HEK293 (cell line): Measurements from ENCODE around the gene SPEM1.
"Not testable (repeated sequence)": the region's sequence is repeated elsewhere in the genome, so short reads cannot be mapped to it uniquely, and the experiment has no call there.

Source experiments
- CTCF ChIA-PET: fragments of 350-600 bp; formaldehyde crosslinking; extraction: SDS; loops from one replicate; lab custom pipeline; 2021; ENCODE audit warnings: antibody characterized with exemption; lab: Yijun Ruan, JAX
- POLR2A ChIA-PET: fragments of 300-600 bp; formaldehyde crosslinking; extraction: SDS; loops from one replicate; lab custom pipeline; 2020; ENCODE audit warnings: antibody characterized with exemption, inconsistent platforms; lab: Yijun Ruan, JAX
- H3K27ac ChIP-seq: fragments of 200-500 bp; sonication (Bioruptor generic); 2 replicates; pipeline ENCODE4 v1.5.1; 2014; ENCODE audit warnings: low read depth, low read length, control low read depth, inconsistent platforms; ENCODE audit errors: extremely low read depth
- H3K36me3 ChIP-seq, 2 experiments: fragments of 200-500 bp in 1 of 2; sonication (Bioruptor generic) in 1 of 2; 1 replicate in 1 of 2; 2 replicates in 1 of 2; pipeline ENCODE4 v1.5.1; 2014 to 2017; ENCODE audit warnings: inconsistent platforms in 2 of 2, low read length in 2 of 2; ENCODE audit not compliant: control insufficient read depth in 2 of 2, insufficient read depth in 1 of 2
- H3K4me1 ChIP-seq: fragments of 200-500 bp; sonication (Bioruptor generic); 2 replicates; pipeline ENCODE4 v1.5.1; 2014; ENCODE audit warnings: mild to moderate bottlenecking, low read length, inconsistent platforms; ENCODE audit not compliant: control insufficient read depth, insufficient read depth
- H3K4me3 ChIP-seq: 2 replicates; pipeline ENCODE4 v1.5.1; 2011; ENCODE audit warnings: low read depth, mild to moderate bottlenecking, control low read depth, low read length, moderate library complexity
- H3K9me3 ChIP-seq: fragments of 200-500 bp; sonication (Bioruptor generic); 2 replicates; pipeline ENCODE4 v1.5.1; 2014; ENCODE audit warnings: low read depth, low read length, inconsistent platforms; ENCODE audit not compliant: control insufficient read depth, insufficient read depth
- ZNF600 ChIP-seq: fragments of 450-650 bp; formaldehyde crosslinking; IDR thresholded peaks from 2 replicates; pipeline ENCODE4 v1.5.1; 2016; ENCODE audit warnings: missing biosample characterization, missing genetic modification characterization

The SPEM1 gene

DNA sequence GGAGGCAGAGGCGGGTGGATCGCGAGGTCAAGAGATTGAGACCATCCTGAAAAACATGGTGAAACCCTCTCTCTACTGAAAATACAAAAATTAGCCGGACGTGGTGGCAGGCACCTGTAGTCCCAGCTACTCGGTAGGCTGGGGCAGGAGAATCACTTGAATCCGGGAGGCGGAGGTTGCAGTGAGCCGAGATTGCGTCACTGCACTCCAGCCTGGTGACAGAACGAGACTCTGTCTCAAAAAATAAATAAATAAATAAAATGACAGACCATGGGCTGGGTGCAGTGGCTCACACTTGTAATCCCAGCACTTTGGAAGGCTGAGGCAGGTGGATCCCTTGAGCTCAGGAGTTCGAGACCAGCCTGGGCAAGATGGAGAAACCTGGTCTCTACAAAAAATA lies 49.7 kb downstream of the SPEM1 start:
- H3K4me1 ChIP-seq, H3K27ac ChIP-seq, H3K9me3 ChIP-seq, H3K4me3 ChIP-seq: not testable (repeated sequence)
- 0 out of 2 replicates have a peak, but pooled peaks have one; percentile 45 for TF ChIP-seq ZNF600 (tag by site-specific recombination)
- ChIA-PET CTCF (interaction anchor here (0.6 to 1.6 kb wide), 6 partner anchors 8 to 104 kb away, joined by 3 to 7 read pairs (median 4); no protein-coding TSS in a partner anchor), POLR2A (interaction anchor here (1.3 to 1.5 kb wide), 2 partner anchors 10 to 66 kb away, joined by 3 to 10 read pairs; partner anchors contain the start of gene TMEM256)
- peaks cover 0 to 21% of the 10 kb centered on the region in 2 experiments; a peak in 2 of 3 replicates for H3K36me3 ChIP-seq

DNA sequence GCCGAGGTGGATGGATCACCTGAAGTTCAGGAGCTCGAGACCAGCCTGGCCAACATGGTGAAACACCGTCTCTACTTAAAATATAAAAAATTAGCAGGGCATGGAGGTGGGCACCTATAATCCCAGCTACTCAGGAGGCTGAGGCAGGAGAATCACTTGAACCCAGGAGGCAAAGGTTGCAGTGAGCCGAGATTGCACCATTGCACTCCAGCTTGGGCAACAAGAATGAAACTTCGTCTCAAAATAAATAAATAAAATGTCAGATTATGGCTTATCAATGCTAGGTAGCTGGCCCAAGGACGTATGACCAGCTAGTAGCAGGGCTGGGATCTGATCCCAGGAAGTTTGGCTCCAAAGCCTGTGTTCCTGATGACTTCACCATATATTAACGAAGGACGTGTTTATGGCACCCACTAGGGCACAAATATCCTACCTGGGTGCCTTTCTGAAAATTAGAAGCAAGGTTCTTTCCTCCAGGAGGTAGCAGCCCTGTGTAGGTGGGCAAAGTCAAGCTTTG lies 50.4 kb downstream of the SPEM1 start:
- not testable (repeated sequence) for H3K4me3 ChIP-seq, H3K4me1 ChIP-seq, H3K9me3 ChIP-seq, H3K27ac ChIP-seq
- H3K36me3 ChIP-seq: peaks cover 0 to 19% of the 10 kb centered on the region in 2 experiments; a peak in 2 of 3 replicates
- ChIA-PET CTCF (interaction anchor here (0.6 to 1.7 kb wide), 6 partner anchors 9 to 105 kb away, joined by 3 to 7 read pairs (median 4); partner anchors contain the start of gene ZBTB4), POLR2A (interaction anchor here (0.6 to 2.0 kb wide), 7 partner anchors 10 to 328 kb away, joined by 3 to 10 read pairs (median 3); partner anchors contain the start of genes POLR2A and TMEM256)
